ENCODE measurements around the gene RCE1.

The RCE1 gene

DNA sequence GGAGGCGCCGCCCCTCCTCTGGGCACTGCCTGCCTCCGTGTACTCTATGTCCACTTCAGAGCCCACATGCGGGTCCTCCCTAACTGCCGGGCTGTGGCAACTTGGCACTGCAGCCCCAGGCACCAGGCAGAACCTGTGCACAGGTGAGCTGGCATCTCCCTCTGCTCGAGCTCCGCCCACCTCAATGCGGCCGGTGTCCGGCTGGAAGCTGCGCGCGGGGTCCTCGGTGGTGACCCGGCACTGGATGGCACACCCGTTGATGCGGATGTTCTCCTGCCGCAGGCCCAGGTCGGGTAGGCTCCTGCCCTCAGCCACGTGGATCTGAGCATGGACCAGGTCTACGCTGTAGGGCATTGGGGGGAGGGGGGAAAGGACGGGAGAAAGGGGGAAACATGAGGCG is 22.8 kb downstream of the RCE1 start:
- WGBS (ENCODE audit: insufficient coverage): 97% methylated on average over 16 of the region's 23 CpGs
- peaks cover 0 to 7% (median 5%) of the 10 kb centered on the region in 4 experiments for H3K4me1 ChIP-seq (ENCODE audit: control extremely low read depth in 1 of 4, control insufficient read depth in 4 of 4, insufficient read depth in 4 of 4, low read length in 3 of 4)
- no peak overlapping the region for H3K4me3 ChIP-seq (ENCODE audit: control insufficient read depth in 1 of 7, extremely low read depth in 1 of 7, insufficient read depth in 4 of 7, low read depth in 2 of 7, low read length in 6 of 7)
- no peaks in the 10 kb centered on the region for H3K9me3 ChIP-seq (ENCODE audit: control extremely low read depth in 1 of 5, control insufficient read depth in 4 of 5, insufficient read depth in 2 of 5, low read depth in 1 of 5, low read length in 4 of 5)
- H3K27ac ChIP-seq (ENCODE audit: insufficient read depth in 1 of 2, low read depth in 1 of 2, low read length in 2 of 2, poor library complexity in 1 of 2, severe bottlenecking in 2 of 2): no peak overlapping the region
- H3K36me3 ChIP-seq (ENCODE audit: control insufficient read depth in 4 of 4, insufficient read depth in 4 of 4, low read length in 3 of 4): peaks cover 0 to 3% (median under 1%) of the 10 kb centered on the region in 4 experiments
- DNase-seq: no peak
- no peaks in the 10 kb centered on the region for H3K27me3 ChIP-seq (replicated peaks in 2 of 5; ENCODE audit: control insufficient read depth in 4 of 5, insufficient read depth in 5 of 5, low read length in 4 of 5)
- POLR2A ChIA-PET: no interaction called here
- CTCF ChIA-PET: no interaction called here

DNA sequence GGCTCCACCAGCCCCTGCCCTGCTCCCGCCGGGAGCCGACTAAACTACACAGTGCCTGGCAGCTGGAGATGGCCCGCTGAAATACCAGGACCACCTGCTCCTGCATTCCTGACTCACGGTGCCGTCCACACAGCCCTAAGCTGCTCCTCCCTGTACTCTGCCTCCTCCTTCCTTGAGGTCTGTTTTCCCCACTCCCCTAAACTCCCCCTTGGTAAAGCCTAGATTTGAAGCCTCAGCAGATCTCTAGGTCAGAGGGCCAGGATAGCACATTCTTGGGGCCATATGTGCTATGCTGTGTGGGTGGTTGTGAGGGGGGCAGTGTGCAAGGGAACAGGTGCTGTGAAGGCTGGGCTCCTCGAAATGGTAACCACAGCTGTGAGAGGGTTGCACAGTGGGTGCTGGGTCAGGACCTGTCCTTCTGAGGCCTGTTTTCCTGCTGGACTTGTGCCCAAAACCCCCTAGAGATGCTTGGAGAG is 23.3 kb downstream of the RCE1 start:
- Histone ChIP-seq H3K9me3 (ENCODE audit: control extremely low read depth in 1 of 5, control insufficient read depth in 4 of 5, insufficient read depth in 2 of 5, low read depth in 1 of 5, low read length in 4 of 5) (no peaks in the 10 kb centered on the region), H3K27ac (ENCODE audit: insufficient read depth in 1 of 2, low read depth in 1 of 2, low read length in 2 of 2, poor library complexity in 1 of 2, severe bottlenecking in 2 of 2) (no peak overlapping the region), H3K36me3 (ENCODE audit: control insufficient read depth in 4 of 4, insufficient read depth in 4 of 4, low read length in 3 of 4) (peaks cover 0 to 3% (median 0%) of the 10 kb centered on the region in 4 experiments), H3K4me3 (ENCODE audit: control insufficient read depth in 1 of 7, extremely low read depth in 1 of 7, insufficient read depth in 4 of 7, low read depth in 2 of 7, low read length in 6 of 7) (no peak overlapping the region), H3K27me3 (replicated peaks in 2 of 5; ENCODE audit: control insufficient read depth in 4 of 5, insufficient read depth in 5 of 5, low read length in 4 of 5) (no peaks in the 10 kb centered on the region), H3K4me1 (ENCODE audit: control extremely low read depth in 1 of 4, control insufficient read depth in 4 of 4, insufficient read depth in 4 of 4, low read length in 3 of 4) (peaks cover 0 to 7% (median 5%) of the 10 kb centered on the region in 4 experiments)
- ChIA-PET CTCF (interaction anchor here (1.3 to 2.0 kb wide), 5 partner anchors 10 to 32 kb away, joined by 3 to 4 read pairs (median 4); no protein-coding TSS in a partner anchor), POLR2A (no interaction called here)
- WGBS (ENCODE audit: insufficient coverage): 86% methylated on average over 5 of the region's 7 CpGs
- no peak for DNase-seq

DNA sequence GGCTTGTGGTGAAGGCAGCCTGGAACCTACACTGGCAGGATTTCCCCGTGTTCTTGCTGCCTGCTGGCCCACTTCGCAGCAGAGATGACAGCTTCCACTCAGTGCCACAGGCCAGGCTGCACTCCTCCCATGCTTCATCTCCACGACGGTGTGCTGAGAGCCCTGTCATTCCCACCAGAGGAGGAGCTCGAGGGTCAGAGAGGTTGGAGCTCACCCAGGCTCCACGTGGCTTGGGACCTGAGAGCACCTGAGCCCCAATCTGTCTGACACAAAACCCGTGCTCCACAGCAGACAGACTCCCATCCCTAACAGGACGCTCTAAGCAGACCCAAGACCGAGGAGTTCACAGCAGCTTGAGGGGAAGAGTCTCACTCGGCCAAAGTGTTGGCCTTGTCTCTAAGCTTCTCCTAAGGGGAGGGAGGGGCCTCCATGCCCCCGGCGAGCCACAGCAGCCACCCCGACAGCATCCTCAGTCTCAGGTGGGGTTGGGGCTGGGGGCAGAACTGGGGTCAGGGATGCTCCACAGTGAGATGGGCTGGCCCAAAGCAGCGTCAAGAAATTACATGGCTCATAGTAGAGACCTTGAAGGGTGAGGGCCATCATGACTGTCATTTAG is 24.3 kb downstream of the RCE1 start:
- H3K27ac ChIP-seq (ENCODE audit: insufficient read depth in 1 of 2, low read depth in 1 of 2, low read length in 2 of 2, poor library complexity in 1 of 2, severe bottlenecking in 2 of 2): no peak overlapping the region
- POLR2A ChIA-PET: no interaction called here
- no peak overlapping the region for H3K4me3 ChIP-seq (ENCODE audit: control insufficient read depth in 1 of 7, extremely low read depth in 1 of 7, insufficient read depth in 4 of 7, low read depth in 2 of 7, low read length in 6 of 7)
- no peaks in the 10 kb centered on the region for H3K36me3 ChIP-seq (ENCODE audit: control insufficient read depth in 4 of 4, insufficient read depth in 4 of 4, low read length in 3 of 4)
- H3K4me1 ChIP-seq (ENCODE audit: control extremely low read depth in 1 of 4, control insufficient read depth in 4 of 4, insufficient read depth in 4 of 4, low read length in 3 of 4): peaks cover 0 to 7% (median 5%) of the 10 kb centered on the region in 4 experiments
- 91% methylated on average over 12 of the region's 14 CpGs for WGBS (ENCODE audit: insufficient coverage)
- H3K27me3 ChIP-seq (replicated peaks in 2 of 5; ENCODE audit: control insufficient read depth in 4 of 5, insufficient read depth in 5 of 5, low read length in 4 of 5): no peaks in the 10 kb centered on the region
- CTCF ChIA-PET: interaction anchor here (0.6 to 2.0 kb wide), 7 partner anchors 11 to 109 kb away, joined by 3 to 5 read pairs (median 4); no protein-coding TSS in a partner anchor
- no peaks in the 10 kb centered on the region for H3K9me3 ChIP-seq (ENCODE audit: control extremely low read depth in 1 of 5, control insufficient read depth in 4 of 5, insufficient read depth in 2 of 5, low read depth in 1 of 5, low read length in 4 of 5)
- no peak for DNase-seq

DNA sequence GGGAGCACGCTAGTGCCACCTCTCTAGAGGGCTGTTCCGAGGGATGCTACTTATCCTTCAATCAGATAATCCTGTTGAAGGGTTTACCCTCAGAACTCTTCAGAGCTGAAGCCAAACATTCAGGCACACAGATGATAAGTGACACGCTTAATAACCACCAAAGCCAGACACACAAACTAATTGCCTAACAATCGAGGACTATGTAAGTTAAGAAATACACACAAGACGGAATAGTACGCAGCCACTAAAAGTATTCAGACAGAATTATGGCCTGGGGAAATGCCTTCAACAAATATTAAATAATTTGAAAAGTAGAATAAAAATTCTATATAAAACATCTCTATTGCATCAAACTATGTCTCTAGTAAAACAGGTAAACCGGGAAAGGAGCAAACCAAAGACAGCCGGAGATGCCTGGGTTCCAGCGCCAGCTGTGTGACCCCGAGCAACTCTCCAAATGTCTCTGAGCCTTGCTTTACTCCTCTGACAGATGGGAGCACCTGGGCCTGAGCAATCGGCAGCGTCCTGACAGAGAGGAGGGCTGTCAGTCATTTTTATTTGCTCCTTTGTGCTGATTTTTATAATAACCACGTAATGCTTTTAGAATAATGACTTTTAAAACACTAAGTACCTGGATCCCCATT is 25.0 kb downstream of the RCE1 start:
- Histone ChIP-seq H3K36me3 (ENCODE audit: control insufficient read depth in 4 of 4, insufficient read depth in 4 of 4, low read length in 3 of 4) (no peaks in the 10 kb centered on the region), H3K9me3 (ENCODE audit: control extremely low read depth in 1 of 5, control insufficient read depth in 4 of 5, insufficient read depth in 2 of 5, low read depth in 1 of 5, low read length in 4 of 5) (no peaks in the 10 kb centered on the region), H3K4me3 (ENCODE audit: control insufficient read depth in 1 of 7, extremely low read depth in 1 of 7, insufficient read depth in 4 of 7, low read depth in 2 of 7, low read length in 6 of 7) (no peak overlapping the region), H3K27ac (ENCODE audit: insufficient read depth in 1 of 2, low read depth in 1 of 2, low read length in 2 of 2, poor library complexity in 1 of 2, severe bottlenecking in 2 of 2) (no peak overlapping the region), H3K4me1 (ENCODE audit: control extremely low read depth in 1 of 4, control insufficient read depth in 4 of 4, insufficient read depth in 4 of 4, low read length in 3 of 4) (peaks cover 0 to 7% (median 5%) of the 10 kb centered on the region in 4 experiments), H3K27me3 (replicated peaks in 2 of 5; ENCODE audit: control insufficient read depth in 4 of 5, insufficient read depth in 5 of 5, low read length in 4 of 5) (no peaks in the 10 kb centered on the region)
- CTCF ChIA-PET: interaction anchor here (1.2 to 3.6 kb wide), 5 partner anchors 14 to 108 kb away, joined by 3 to 22 read pairs (median 4); no protein-coding TSS in a partner anchor
- DNase-seq: no peak
- POLR2A ChIA-PET: no interaction called here
- 97% methylated on average over 10 of the region's 13 CpGs for WGBS (ENCODE audit: insufficient coverage)

DNA sequence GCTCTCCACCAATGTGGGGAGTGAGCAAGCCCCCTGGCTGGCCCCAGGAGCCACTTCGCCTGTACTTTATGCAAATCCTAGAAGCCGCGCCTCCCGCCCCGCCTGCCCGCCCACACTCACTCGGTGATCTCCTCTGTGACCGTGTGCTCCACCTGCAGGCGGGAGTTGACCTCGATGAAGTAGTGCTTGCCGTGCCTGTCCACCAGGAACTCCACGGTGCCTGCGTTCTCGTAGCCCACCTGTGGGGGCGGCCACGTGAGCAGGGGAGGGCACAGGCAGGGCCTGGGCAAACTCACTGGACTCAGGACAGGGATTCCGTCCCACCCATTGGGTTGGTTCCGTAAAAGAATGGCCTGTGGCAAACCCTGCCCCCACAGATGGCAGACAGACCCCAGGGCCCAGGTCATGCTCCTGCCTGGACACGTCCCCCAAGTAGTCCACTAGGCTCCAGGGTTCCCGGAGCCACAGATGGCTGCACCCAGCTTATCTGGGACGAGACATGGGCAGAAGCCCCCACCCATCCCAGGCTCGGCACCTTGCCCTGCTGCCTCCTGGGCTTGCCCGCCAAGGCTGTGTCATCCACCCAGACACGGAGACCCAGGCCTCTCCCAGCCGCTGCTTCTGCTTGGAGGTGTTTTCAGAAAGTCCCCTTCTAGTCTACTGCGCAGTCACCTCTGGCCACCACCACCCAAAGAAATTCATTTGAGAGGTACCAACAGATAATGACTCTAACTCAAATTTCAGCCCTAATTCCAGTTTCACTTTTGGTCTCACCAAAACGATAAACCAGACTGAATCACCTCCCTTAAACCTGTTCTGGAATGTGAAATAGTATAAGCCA is 25.7 kb downstream of the RCE1 start:
- peak; percentile 85 to 91 (median 90) for DNase-seq
- Histone ChIP-seq H3K27ac (ENCODE audit: insufficient read depth in 1 of 2, low read depth in 1 of 2, low read length in 2 of 2, poor library complexity in 1 of 2, severe bottlenecking in 2 of 2) (no peak overlapping the region), H3K4me1 (ENCODE audit: control extremely low read depth in 1 of 4, control insufficient read depth in 4 of 4, insufficient read depth in 4 of 4, low read length in 3 of 4) (peaks cover 0 to 7% (median 5%) of the 10 kb centered on the region in 4 experiments), H3K27me3 (replicated peaks in 2 of 5; ENCODE audit: control insufficient read depth in 4 of 5, insufficient read depth in 5 of 5, low read length in 4 of 5) (no peaks in the 10 kb centered on the region), H3K9me3 (ENCODE audit: control extremely low read depth in 1 of 5, control insufficient read depth in 4 of 5, insufficient read depth in 2 of 5, low read depth in 1 of 5, low read length in 4 of 5) (no peaks in the 10 kb centered on the region), H3K36me3 (ENCODE audit: control insufficient read depth in 4 of 4, insufficient read depth in 4 of 4, low read length in 3 of 4) (no peaks in the 10 kb centered on the region), H3K4me3 (ENCODE audit: control insufficient read depth in 1 of 7, extremely low read depth in 1 of 7, insufficient read depth in 4 of 7, low read depth in 2 of 7, low read length in 6 of 7) (peak overlapping the region in 3 of 7 experiments; percentile 3 to 36 (median 19))
- 37% methylated on average over 22 of the region's 27 CpGs for WGBS (ENCODE audit: insufficient coverage)
- CTCF ChIA-PET: interaction anchor here (0.7 to 3.6 kb wide), 5 partner anchors 13 to 173 kb away, joined by 3 to 22 read pairs (median 4); no protein-coding TSS in a partner anchor
- POLR2A ChIA-PET: no interaction called here

DNA sequence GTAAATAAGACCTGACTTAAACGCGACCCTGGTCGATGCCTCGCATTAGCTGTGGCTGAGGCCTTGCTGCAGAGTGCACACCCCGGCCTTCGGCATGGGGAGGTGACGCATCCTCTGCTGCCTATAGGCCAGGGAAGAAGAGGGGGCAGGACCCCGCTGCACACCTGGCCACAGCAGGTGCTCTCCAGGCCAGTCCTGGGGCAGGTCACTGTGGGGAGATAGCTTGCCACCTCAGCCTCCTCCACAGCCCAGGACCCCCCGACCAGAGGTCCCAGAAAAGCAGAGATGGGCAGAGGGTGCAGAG is 26.3 kb downstream of the RCE1 start:
- no peak overlapping the region for H3K4me3 ChIP-seq (ENCODE audit: control insufficient read depth in 1 of 7, extremely low read depth in 1 of 7, insufficient read depth in 4 of 7, low read depth in 2 of 7, low read length in 6 of 7)
- no peaks in the 10 kb centered on the region for H3K27me3 ChIP-seq (replicated peaks in 2 of 5; ENCODE audit: control insufficient read depth in 4 of 5, insufficient read depth in 5 of 5, low read length in 4 of 5)
- H3K27ac ChIP-seq (ENCODE audit: insufficient read depth in 1 of 2, low read depth in 1 of 2, low read length in 2 of 2, poor library complexity in 1 of 2, severe bottlenecking in 2 of 2): no peak overlapping the region
- ChIA-PET POLR2A (no interaction called here), CTCF (interaction anchor here (0.7 to 3.6 kb wide), 7 partner anchors 8 to 174 kb away, joined by 3 to 22 read pairs (median 4); no protein-coding TSS in a partner anchor)
- no peak for DNase-seq
- peaks cover 0 to 7% (median 5%) of the 10 kb centered on the region in 4 experiments for H3K4me1 ChIP-seq (ENCODE audit: control extremely low read depth in 1 of 4, control insufficient read depth in 4 of 4, insufficient read depth in 4 of 4, low read length in 3 of 4)
- H3K9me3 ChIP-seq (ENCODE audit: control extremely low read depth in 1 of 5, control insufficient read depth in 4 of 5, insufficient read depth in 2 of 5, low read depth in 1 of 5, low read length in 4 of 5): no peaks in the 10 kb centered on the region
- H3K36me3 ChIP-seq (ENCODE audit: control insufficient read depth in 4 of 4, insufficient read depth in 4 of 4, low read length in 3 of 4): no peaks in the 10 kb centered on the region
- WGBS (ENCODE audit: insufficient coverage): 95% methylated on average over 8 of the region's 9 CpGs
